IPS DF 4.7 (cell line): ENCODE results near the gene ENPP4.
"Not testable (repeated sequence)": the region's sequence is repeated elsewhere in the genome, so short reads cannot be mapped to it uniquely, and the experiment has no call there.

ENCODE experiments used
- DNase-seq: peaks from one replicate; pipeline ENCODE4 v3.0.0-alpha.2; 2013; ENCODE audit warnings: low spot score; ENCODE audit errors: extremely low read depth

Gene ENPP4

GRCh38 chr6:46130666-46131065 is 877 bp downstream of the ENPP4 start:
- DNase-seq = no peak

- not testable (repeated sequence) for DNase-seq
Measured at GRCh38 chr6:46131291-46131690, 1.5 kb downstream of the ENPP4 start.

GRCh38 chr6:46134216-46134615 is 4.4 kb downstream of the ENPP4 start:
- DNase-seq = no peak

GRCh38 chr6:46135176-46135575 is 5.4 kb downstream of the ENPP4 start:
- DNase-seq = no peak

GRCh38 chr6:46136831-46137230 is 7.0 kb downstream of the ENPP4 start:
- no peak for DNase-seq

GRCh38 chr6:46137387-46137786 is 7.6 kb downstream of the ENPP4 start:
- DNase-seq = no peak

GRCh38 chr6:46138281-46138680 is 8.5 kb downstream of the ENPP4 start:
- DNase-seq = no peak

GRCh38 chr6:46144270-46144669 is 14.5 kb downstream of the ENPP4 start:
- DNase-seq = no peak

GRCh38 chr6:46149066-46149465 is 19.3 kb downstream of the ENPP4 start:
- not testable (repeated sequence) for DNase-seq

GRCh38 chr6:46156701-46157100 is 26.9 kb downstream of the ENPP4 start:
- no peak for DNase-seq

- DNase-seq = no peak
Measured at GRCh38 chr6:46159229-46159628, 29.4 kb downstream of the ENPP4 start.

- no peak for DNase-seq
Measured at GRCh38 chr6:46160102-46160501, 30.3 kb downstream of the ENPP4 start.

GRCh38 chr6:46170357-46171289 is 40.8 kb downstream of the ENPP4 start, which contains the start of gene ENPP5:
TSS of gene ENPP5 (minus strand) at chr6:46170980. CDS start at chr6:46168262, 2,718 bp downstream.
- DNase-seq = peak; percentile 81

GRCh38 chr6:46172176-46172575 is 42.4 kb downstream of the ENPP4 start:
- no peak for DNase-seq

GRCh38 chr6:46174904-46175303 is 45.1 kb downstream of the ENPP4 start:
- DNase-seq = no peak

- no peak for DNase-seq
Measured at GRCh38 chr6:46175446-46175845, 45.7 kb downstream of the ENPP4 start.

- no peak for DNase-seq
Measured at GRCh38 chr6:46175976-46176375, 46.2 kb downstream of the ENPP4 start.

- DNase-seq = no peak
Measured at GRCh38 chr6:46184114-46184513, 54.3 kb downstream of the ENPP4 start.

- DNase-seq = no peak
Measured at GRCh38 chr6:46186583-46186982, 56.8 kb downstream of the ENPP4 start.

- no peak for DNase-seq
Measured at GRCh38 chr6:46189726-46190125, 59.9 kb downstream of the ENPP4 start.

GRCh38 chr6:46190889-46191288 is 61.1 kb downstream of the ENPP4 start:
- DNase-seq = no peak

- no peak for DNase-seq
Measured at GRCh38 chr6:46191961-46192360, 62.2 kb downstream of the ENPP4 start.
